HG02884 (cell line): ENCODE results near the gene ADAMTS17.

Experiments used
- ATAC-seq: cut with Tn5 transposase; IDR thresholded peaks from one replicate; pipeline ENCODE4 v1.9.1; 2021; ENCODE audit warnings: mild to moderate bottlenecking, moderate library complexity; ENCODE audit not compliant: unreplicated experiment

ADAMTS17 gene

DNA sequence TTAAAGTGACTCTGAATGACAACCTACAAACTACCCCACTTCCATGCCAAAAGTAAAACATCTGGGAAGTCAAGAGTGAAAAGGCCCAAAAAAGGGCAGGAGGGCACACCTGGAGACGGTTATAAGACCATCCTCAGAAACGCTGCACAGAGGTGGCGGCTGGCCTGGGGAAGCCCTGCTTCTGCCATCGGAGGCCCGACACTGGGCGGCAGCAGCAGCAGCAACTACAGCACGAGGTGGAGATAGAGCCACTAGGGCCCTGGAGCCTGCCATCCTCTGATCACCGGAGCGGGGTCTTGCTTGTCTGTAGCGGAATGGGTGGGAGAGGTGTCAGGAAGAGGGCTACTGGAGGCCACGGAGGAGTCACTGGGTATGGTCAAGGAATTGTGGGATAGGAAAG, 283.3 kb downstream of the ADAMTS17 start:
- no peak for ATAC-seq

DNA sequence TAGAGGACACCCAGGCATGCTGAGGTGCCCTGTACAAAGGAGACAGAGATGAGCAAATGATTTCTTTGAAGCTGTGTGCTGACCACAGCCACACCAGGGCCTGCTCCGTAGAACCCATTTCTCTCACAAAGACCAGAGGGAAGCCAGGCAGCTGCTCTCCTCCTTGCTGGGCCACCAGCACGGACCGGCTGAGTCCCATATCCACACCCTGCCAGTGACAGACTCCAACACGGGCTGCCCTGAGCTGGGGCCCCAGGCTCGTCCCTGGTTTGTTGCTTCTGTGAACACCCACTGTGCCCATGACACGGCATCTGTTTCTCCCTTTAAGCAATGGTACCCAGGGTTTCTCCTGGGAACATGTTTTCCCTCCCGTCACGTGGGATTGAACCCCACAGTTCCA, 284.5 kb downstream of the ADAMTS17 start:
- no peak for ATAC-seq

DNA sequence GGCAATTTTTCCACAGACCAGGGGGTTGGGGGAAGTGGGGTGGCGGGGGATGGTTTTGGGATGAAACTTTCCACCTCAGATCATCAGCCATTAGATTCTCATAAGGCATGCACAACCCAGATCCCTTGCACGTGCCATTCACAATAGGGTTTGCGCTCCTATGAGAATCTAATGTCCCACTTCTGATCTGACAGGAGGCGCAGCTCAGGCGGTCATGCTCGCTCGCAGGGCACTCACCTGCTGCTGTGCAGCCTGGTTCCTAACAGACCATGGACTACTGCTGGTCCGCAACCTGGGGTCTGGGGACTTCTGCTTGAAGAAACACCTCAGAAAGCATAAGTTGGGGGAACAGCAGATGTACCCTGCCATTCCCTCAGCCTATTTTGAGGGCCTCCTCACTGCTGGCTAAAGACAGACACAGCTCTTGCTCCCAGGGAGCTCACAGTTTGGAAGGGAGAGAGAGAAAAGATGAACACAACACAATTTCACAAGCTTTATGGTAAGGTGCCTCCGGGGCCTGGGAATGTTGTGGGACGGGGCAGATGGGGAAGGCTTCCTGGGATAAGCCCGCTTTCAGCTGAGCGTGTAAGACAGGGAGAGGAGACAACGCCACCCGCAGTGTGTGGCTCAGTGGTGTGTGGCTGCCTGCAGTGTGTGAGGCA, 285.2 kb downstream of the ADAMTS17 start:
- ATAC-seq, result no peak

DNA sequence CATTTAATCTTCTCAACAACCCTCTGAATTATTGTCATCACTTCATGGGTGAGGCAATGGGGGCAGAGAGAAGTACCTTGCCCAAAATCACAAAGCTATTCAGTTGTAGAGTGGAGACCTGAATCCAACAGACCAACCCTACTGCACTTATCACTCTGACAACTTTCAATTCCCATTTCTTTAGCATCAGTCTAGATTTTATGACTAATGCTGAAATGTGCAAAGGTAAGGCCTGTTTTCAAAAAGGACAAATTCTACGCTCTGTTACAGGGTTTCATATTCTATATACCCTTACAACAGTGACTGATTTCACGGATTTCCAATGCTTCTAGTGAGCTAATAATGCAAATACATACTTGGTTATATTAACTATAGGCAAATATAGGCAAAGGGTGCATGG, 286.0 kb downstream of the ADAMTS17 start:
- ATAC-seq, result peak; percentile 69

DNA sequence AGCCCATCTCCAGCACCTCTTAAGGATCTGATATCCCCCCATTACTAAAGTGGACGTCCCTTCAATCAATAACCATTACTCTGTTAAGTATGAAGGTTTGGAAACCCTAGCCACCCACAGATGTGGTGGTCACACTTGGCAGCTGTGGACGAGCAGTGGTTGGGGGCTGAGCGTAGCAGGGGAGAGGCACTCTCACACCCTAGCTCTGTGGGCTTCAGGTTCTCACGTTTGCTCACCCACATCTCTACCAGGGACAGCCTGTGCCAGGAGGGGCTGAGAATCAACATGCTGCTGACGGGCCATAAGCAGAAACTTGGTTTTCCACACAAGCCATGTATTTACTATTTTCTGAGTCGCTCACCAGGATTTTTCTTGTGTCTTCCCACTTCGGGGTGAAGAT, 287.2 kb downstream of the ADAMTS17 start:
- ATAC-seq, result no peak

DNA sequence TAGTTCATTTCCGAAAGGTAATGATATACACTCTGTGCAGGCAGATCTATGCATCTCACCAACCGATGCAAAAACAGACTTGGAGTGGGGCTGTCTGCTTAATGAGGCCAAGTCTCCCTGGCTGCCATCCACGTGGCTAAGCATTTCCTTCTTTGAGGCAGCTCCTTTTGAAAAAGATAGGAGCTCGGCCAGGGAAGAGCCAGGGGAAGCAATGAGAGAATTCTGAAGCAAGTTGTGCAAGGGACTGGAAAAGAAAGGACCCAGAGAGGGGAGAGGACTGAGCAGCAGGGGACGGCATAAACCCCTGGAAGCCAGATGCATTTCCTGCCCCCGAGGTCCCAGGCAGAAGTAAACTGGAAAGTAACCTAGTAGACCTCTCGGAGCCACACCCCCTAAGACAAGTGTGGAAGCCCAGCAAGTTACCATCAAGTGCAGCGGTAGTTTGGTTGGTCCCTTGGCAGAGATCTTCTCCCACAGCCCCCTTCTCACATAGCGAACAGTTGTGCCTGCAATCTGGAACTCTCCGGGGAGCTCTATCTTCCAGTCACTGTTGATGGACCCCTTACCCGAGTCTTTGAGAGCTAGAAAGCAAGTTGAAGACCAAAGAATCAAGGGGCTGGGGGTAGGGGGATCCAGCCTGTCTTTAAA, 288.2 kb downstream of the ADAMTS17 start:
- ATAC-seq, result no peak

DNA sequence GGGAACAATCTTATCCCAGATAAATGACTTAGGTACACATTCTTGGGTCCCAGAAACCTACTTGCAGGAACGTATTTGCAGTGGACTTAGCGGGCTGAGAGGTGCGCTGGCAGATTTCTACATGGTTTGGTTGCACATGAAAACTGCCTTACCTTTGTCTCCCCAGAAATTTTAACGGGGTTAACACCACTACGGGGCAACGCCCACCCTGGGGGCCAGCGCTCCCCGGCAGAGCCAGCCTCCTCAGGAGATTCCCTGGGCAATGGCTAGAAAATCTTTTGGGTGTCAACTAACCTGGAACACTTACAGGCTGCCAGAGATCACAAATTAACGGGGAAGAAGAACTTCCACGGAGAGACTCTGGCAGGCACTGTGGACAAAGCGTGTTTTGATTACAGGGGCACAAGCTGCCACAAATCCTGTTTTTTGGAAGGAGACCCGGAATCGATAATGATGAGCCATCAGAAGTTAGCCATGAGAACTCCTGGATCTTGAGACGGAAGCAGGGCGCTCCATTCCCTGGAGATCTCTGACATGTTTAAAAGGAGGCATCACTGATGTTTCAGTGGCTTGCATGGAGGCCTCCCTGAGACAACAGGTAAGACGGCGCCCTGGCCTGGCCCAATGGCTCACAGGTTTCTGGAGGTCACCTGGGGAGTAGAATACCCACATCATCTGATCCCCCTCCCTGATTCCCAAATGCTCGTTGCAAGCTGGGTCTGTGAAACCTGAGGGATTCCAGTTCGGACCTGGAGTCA, 288.9 kb downstream of the ADAMTS17 start:
- ATAC-seq, result no peak

DNA sequence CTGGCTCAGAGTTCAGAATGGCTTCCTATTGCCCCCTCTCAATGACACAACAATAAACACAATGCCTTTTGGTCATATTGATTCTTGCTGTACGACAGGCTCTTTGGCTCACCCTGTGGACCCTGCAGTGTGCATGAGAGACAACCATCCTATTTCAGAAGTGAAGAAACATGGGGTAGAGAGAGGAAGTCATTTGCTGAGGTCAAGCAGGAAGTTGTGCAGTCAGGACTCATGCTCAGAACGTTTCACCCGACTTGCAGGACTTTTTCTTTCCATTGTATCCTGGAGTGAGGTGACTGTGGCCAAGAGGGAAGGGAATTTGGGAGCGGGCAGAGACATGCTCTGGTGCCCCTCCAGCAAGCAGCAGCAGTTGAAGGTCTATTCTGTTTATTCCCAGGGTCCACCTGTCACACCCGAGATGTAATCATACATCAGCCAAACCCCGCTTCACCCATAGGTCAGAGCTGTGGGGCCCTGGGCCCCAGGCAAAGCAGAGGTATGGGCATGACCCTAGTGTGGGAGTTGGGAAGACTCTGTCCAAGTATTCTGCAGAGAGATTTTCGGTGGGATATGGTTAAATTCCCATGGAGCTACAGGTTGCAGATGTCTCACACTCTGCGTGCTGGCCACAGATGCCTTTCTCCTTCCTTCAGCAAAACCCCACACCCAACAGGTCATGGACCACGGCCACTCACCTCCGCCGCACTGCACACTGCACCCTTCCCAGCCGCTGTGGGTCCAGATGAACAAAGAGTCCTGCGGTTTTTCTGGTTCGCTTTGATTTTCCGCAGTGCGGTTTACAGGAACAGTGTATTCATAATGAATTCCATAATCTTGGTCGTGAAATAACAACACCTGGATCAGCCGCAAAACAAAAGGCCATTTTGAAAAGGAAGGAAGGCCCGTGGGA, 290.6 kb downstream of the ADAMTS17 start:
- ATAC-seq, result no peak

DNA sequence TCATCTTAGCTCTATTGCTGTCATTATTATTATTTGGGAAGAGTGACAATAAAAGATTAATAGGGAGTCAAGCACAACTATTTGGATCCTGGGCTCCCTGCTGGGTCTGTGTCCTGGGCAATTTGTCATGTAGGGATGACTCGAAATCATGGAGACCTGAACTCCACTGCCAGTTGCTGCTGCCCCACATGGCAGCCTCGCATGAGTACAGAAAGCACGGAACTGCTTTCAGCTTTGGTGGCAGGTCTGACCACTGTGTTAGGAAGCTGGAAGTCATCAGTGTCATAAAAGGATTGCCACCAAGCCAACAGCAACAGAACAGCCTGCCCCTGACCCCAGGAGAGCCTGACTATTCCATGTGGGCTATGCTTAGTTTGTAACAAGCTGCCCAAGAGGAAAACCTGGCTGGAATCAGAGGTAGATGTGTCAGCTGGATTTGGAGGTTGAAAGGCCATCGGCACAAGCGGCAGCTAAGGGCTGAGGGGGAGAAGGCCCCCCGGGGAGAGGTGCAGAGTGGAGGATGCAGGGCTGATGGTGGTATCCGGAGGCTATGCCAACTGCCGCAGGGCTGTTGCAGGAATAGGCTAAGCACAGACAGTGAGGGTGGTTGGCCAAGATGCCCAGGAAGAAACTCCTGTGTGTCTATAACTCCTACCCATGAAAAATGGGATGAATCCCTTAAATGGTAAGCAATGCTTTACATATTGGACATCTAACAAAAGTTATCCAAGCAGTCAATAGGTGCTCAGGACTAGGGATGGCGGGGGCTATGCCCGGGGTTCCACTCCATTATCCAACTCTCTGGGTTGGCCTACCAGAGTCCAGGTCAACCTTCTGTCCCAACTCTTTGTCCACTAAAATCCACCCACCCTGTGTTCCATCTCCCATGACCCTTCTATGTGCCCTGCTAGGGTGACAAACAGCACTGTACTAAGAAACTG, 291.6 kb downstream of the ADAMTS17 start:
- no peak for ATAC-seq

DNA sequence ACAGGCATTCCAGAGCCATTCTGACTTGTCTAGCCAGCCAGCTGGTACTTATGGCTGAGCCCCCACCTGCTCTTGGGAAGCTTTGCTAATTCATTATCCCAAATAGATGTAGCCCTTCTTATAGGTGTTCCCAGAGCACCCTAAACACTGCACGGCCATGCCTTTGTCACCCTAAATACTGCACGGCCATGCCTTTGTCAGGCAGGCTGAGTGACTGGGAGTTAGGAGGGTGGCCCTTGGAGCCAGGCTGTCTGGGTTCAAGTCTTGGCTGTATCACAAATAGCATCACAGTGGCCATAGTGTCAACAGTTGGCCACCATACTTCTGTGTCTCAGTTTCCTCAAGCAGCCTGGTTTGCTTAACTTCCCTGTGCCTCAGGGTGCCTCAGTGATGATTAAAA, 292.3 kb downstream of the ADAMTS17 start:
- ATAC-seq, result no peak

DNA sequence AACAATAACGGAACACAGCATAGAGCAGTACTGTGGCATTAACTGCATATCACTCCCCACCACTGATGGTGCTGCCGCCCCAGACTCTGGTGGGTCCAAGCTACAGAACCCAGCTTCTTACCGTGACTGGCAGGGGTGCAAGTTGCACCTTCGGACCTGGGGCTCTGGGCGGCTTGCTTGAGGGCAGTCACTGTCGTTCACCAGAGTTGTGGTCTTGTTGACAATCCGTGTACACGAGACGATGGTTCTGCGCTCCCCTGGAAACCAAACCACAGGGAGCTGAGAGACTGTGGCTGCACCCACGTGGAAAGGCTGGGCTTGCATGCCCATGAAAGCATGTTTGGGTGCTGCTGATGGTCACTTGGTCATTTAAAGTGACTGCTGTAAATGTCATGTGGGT, 293.0 kb downstream of the ADAMTS17 start:
- no peak for ATAC-seq

DNA sequence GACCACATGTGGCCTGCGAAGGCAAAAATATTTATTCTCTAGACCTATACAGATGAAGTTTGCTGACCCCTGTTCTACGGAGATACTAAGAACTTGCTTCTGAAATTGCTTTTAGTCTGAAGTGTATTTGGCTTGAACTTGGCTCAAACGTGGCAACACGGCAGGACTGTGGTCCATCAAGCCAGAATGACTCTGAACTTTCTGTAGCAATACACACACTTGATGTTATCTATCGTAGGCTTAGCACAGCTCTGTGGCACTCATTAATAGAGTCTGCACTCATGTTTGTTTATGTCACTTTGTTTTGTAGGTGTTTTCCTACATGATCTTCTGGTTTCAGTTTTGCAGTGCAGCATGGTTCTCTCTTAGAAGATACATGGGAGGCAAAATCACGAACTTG, 298.1 kb downstream of the ADAMTS17 start:
- ATAC-seq, result no peak

DNA sequence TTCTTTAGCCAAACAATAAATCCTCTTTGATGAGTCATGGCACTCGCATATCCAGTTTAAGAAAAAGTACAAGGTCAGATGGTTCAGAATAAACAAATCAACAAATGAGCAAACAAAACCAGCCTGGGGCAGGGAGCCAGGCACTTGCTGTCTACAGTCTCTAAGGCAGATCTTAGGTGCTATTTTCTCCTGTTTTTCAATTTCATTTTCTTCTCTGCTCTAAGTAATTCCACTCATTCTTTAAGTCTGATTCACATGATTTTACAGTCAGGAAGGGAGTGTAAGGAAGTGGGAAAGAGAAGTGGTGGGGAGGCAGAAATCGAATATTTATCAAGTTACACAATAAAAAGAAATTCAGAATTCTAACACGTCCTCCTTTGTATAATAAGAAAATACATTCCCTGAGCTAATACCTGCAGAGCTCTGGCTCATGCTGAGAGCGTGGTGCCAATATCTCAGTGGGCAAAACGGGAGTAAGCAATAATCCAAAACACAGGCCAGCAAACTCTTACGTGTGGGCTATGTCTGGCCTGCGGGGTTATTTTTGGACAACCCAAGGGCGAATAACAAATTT, 298.6 kb downstream of the ADAMTS17 start:
- ATAC-seq, result no peak

DNA sequence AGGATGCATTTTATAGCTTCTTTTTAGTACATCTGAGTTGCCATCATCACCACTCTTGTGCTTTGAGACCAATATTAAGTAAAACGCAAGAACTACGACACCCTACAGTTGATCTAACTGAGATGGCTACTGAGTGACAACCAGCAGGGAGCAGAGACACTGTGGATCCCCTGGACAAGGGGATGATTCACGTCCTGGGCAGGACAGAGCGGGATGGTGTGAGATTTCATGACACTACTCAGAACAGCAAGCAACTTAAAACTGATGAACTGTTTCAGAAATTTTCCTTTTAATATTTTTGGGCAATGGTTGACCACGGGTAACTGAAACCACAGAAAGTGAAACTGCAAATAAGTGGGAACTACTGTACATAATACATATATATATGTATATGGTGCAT, 299.2 kb downstream of the ADAMTS17 start:
- no peak for ATAC-seq

DNA sequence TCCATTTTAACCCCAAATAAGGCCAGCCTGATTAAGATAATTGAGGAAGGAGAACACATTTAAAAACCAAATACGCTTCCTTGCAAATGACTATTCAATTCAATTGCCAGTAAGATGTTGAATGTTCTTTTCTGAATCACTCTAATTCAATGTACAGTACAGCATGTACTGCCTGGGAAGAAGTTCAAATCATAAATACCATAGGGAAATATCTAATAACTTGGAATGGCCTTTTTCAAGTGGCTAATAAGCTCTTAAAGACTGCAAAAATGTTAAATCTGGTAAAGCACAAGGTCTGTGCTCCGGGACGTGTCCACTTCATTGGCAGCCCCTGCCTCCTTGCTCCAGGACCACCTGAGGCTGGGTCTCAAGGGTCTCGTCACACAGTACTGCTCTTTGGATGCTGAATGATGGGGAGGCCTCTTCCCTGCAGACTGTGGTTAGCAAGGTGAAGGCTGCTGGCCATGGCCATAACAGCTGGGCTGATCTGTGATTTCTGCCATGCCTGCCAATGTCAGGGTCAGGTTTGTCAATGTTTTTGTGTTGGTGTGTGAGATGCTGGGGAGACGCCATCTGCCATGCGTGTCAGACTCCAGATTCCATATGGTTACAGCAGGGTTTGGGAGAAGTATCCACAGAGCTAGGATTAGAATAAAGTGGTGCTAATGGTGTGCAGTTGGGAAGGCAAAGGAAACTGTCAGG, 300.5 kb downstream of the ADAMTS17 start:
- no peak for ATAC-seq

DNA sequence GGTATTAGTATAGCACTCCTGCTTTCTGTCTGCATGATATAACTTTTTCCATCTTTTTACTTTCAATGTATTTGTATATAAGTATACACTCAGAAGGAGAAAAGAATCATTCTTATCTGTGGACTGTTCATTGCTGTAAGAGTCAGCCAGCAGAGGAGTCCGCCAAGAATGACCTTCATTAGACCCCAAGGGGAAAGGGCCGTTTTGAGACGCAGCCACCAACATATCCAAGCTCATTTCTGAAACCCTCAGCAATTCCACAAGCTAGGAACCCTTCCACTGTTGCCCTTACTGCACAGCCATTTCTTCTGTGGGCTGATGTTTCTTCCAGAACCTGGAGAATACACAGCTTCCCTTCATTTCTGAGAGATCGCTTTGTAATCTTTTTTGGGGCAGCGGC, 301.8 kb downstream of the ADAMTS17 start:
- no peak for ATAC-seq

DNA sequence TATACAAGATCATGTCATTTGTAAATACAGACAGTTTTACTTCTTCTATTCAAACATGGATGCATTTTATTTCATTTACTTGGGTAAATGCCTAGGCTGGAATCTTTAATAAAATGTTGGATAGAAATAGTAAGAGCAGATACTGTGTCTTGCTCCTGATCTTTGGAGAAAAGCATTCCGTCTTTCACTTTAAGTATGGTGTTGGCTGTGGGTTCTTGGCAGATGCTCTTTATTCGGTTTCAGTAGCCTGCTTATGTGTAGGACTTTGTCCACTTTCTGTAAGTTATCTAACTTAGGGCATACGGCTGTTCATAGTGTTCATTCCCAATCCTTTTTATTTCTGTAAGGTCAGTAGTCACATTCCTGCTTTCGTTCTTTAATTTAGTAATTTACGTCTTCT, 303.0 kb downstream of the ADAMTS17 start:
- no peak for ATAC-seq

DNA sequence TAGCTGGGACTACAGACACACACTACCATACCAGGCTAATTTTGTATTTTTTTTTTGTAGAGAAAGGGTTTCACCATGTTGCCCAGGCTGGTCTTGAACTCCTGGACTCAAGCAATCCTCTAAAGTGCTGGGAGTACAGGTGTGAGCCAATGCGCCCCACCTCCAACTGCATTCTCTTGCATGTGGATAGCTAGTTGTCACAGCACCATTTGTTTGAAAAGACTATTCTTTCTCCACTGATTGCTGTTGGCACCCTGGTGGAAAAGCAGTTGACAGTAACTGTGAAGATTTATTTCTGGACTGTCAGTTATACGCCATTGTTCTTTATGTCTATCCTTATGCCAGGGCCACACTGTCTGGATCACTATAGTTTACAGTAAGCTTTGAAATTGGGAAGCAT, 303.9 kb downstream of the ADAMTS17 start:
- no peak for ATAC-seq

DNA sequence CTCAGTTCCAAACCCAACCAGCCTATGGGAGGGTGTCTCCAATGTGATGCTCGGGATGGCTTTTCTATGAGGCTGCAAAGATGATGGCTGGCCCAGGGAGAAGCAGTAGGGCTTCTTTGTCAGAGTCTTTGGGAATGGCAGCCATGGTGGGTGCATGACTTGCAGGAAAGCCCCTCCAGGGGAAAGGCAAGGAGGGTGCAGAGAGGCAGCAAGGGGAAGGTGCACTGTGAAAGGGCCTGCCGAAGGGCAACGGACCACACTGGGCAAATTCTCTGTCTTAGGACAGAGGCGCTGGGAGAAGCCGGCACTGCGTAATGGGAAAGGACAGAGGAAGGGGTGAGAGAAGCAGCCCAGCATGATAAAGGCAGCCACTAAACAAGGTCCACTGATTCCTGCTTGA, 305.8 kb downstream of the ADAMTS17 start:
- no peak for ATAC-seq
